HG02973 (cell line): ENCODE data around the gene TTLL12.

Source experiments
- ATAC-seq: cut with Tn5 transposase; IDR thresholded peaks from one replicate; pipeline ENCODE4 v1.9.1; 2021; ENCODE audit warnings: moderate library complexity; ENCODE audit not compliant: unreplicated experiment

TTLL12 gene

DNA sequence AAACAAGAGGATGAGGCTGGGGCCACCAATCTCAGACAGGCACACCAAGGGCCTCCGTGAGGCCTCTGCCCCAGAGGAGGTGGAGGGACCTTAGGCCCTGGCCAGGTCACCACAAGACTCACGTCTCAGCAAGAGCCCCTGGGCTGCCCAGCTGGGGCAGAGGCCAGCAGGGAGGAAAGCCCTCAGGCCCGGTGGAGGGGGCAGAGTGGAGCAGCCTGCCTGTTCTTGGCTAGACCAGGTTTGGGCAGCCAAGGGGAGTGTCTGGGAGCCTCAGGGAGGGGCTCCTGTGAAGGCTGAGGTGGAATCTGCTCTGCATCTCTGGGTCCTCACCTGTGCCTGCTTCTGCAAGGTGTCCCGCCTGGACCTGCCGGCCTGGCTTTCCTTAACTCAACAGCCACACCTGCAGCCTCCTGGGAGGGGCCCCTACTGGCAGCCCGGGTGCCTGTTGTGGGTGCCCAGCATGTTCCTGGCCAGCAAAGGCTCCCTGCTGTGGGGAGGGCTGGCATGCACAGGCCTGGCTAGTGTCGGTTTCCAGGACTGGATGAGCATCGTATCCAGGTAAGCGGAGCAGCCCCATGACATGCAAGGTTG is 11.9 kb downstream of the TTLL12 start:
- ATAC-seq, result no peak

DNA sequence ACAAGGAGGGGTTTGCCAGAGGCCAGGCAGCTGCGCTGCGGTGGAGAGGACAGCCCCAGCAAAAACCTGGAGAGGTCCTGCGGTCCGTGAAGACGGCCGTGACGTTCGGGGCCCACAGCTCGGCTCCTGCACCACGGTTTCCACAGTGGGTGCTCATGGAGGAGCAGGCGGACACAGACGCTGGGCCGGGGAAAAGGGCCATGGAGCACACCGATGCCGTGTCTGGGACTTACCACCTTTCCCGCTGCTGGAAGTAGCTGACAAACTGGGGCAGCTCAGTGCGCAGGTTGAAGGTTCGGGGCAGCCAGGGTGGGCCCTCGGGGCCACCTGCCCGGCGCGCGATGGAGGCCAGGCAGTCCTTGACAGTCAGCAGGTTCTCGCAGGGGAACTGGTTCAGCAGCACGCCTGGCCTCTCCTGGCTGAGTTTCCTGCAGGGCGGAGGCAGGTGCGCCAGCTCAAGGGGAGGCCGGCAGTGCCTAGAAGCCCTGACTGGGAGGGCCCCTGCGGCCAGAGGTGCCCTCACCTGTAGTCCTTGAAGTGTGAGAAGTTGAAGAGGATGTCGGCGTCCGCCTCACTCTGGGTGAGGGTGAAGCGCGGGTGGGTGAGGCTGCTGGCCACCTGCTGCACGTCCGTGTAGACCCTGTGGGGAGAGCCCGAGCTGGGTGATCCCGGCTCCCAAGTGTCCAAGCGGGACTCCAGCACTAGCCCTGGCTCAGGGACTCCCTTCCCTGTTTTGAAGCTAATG is 12.8 kb downstream of the TTLL12 start:
- ATAC-seq, result no peak

- ATAC-seq, result no peak
These were observed 13.4 kb downstream of the TTLL12 start for GRCh38 chr22:43173566-43173965.

DNA sequence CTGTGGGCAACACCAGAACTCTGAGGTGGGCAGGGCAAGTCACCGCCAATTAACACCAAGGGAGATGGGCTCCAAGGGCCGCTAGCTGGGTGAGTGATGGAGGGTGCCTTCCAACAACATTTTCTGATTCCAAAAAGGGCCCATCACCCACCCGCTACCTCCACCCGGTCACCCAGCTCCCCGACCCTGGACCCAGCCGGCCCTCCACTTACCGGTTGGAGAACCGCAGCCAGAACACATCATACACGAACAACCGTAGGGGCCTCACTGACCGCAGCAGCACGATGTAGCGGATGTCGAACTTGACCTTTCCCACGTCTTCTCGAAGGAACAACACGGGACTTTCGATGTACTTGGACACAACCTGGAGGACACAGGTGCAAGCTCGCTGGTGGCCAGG is 14.7 kb downstream of the TTLL12 start:
- no peak for ATAC-seq

DNA sequence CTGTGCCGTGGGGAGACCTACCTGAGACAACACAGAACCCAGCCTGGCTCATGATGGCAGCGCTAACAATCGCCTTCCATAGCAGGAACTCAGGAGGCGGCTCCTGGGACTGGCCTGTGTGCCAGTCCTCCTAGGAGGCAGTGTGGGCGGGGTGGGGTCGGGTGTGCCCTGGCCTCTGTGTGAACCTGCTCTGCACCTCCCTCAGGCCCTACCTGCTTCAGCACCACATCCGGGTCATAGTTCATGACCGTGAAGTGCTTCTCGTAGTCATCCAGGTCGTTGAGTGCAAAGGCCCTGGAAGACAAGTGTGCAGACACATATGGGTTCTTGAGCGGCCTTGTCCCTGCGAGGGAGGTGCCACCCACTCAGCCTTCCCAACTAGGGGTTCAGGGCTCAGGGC is 15.3 kb downstream of the TTLL12 start:
- no peak for ATAC-seq

DNA sequence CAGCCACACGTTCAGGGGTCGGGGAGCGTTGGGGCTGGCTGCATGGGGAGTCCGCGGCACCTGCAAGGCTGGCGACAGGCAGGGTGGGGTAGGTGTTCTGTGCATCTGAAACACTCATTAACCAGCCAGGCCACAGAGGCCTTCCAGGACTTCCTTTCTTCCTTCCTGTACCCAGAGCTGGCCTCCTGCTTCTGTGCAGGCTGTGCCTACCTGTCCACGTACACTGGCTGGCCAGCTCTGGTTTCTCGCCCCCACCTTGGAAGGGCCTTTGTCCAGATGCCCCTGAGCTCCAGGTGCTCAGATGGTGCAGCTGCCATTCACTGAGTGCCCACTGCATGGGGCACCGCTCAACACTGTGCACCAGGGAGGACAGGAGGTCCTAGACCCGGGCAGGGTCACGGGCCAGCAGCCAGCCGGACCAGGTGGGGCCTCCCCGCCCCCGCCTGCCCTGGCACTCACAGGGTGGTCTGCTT is 15.9 kb downstream of the TTLL12 start:
- no peak for ATAC-seq

- ATAC-seq, result no peak
These were observed 16.8 kb downstream of the TTLL12 start for GRCh38 chr22:43170131-43170480.

DNA sequence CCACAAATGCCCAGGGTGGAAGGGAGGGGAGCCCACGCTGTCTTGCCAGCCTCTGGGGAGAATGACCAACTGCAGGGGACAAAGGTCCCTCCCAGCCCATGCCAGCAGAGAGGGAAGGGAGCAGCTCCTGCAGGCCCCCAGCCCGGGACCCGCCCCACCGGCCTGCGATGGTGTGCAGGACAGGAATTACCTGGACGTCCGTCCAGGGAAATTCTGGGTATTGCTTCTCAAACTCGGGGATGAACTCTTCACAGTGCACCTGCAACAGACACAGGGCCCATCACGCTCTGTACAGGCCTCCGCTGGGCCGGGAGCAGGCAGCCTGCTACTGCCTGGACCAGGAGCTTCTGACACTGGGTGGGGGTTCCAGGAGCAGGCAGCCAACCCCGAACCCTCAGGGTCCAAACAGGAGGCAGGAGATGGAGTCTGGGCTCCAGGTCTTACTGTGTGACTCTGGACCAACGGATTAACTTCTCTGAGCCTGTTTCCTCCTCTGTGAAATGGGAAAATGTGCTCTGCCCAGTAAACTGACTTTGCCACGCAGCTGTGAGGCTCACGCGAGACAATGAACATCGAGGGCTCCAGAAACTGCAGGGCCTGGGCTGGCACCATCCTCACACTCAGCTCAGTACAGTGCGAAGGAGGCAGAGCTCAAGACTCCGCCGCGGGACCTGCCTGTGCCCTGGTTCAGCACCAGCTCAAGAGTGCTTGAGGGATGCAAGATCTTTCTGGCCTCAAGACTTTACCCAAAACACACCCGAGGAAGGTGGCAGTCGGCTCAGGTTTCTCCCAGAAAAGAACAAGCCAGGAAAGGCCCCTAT is 17.4 kb downstream of the TTLL12 start:
- no peak for ATAC-seq

DNA sequence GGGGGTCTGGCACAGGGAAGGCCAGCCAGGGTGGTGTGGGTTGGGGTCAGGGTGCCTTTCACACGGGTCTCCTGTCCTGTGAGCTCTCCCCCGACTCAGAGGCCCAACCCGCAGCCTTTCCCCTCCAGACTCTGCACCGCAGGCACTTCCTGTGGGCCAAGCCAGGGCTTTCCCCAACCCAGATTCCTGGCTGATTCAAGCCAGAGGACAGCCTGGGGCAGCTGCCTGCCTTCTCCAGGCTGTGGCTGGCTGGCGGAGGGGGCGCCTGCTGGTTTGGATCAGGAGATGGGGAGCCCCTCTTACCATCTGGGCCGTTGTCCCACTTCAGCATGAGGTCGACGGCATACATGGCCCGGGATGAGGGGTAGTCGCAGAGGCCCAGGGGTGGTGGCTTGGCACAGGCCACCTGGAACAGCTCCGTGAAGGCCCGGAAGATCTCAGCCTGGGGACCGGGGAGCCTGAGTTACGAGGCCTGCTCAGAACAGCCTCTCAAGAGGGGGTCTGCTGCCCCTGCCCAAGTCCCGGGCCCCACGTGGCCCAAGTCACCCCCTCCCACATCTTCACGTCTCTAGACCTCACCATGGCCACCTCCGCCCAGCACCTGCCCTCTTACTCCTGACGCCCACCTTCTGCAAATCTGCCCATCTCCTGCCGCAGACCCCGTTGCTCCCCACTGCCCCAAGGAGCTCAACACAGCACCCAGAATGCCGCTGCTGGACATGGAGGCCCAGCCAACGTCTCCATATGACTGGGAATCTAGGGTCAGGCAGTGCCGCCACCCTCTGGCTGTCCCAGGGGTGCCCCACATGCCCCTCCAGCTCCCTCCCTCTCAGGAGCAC is 18.2 kb downstream of the TTLL12 start:
- no peak for ATAC-seq

- no peak for ATAC-seq
These were observed 19.8 kb downstream of the TTLL12 start for GRCh38 chr22:43167001-43167589.

DNA sequence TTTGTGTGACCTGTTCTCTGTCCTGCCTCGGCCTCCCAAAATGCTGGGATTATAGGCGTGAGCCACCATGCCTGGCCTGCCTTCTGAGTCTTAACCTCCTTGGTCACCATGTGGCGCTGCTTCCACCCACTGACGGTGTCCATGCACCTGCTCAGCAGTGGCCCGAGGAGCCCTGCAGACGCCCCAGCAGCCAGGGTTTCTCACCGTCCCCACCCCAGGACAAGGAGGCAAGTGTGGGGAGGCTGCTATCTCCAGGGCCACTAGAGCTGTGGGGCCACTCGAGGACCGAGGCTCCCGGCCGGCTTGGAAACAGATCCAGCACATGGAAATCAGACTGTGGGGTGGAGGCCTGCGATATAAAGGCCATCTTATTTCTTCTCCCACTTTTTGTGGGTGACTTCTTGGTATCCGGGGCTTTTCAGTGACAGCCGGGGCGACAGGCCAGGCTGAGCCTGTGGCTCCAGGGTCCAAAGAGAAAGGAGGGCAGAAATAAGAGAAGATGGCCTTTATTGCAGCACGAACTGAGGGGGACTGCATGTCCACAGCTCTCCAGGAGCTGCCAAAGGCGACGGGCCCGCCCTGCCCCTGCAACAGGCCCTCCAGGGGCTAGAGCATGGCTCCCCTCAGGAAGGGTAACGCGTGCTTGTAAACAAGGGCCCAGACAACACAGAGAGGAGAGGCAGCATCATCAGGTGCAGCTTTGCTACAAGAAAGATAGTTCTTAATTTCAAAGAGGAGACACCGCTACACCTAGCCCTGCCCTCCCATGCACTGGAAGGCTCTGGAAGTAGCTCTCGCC is 20.6 kb downstream of the TTLL12 start:
- ATAC-seq, result no peak

- ATAC-seq, result no peak
These were observed 22.3 kb downstream of the TTLL12 start for GRCh38 chr22:43164636-43165035.

DNA sequence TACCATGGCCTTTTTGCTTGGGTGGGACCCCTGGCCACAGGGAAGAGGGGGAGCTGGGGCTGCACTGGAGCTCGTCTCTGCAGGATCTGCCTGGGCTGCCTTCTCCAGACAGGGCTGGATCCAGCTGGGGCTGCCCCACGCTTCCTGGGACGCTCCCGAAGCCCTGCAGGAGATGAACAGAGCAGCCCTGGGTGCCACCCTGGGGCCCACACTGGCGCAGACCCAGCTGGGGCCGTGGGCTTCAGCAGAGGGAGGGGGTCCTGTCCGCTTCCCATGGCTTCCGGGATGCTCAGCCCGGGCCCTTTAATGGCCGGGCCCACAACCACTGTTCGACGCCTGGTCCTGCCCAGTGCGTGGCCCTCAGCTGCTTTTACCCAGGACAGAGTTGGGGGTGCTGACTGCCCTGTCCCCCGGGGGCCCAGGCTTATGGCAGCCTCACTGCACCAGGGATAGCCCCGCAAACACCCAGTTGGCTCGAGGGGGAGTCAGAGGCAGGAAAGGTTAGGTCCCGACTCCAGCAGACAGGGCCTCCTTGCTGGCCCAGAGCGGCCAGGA is 23.6 kb downstream of the TTLL12 start:
- ATAC-seq, result no peak

- no peak for ATAC-seq
These were observed 24.4 kb downstream of the TTLL12 start for GRCh38 chr22:43162412-43163150.

DNA sequence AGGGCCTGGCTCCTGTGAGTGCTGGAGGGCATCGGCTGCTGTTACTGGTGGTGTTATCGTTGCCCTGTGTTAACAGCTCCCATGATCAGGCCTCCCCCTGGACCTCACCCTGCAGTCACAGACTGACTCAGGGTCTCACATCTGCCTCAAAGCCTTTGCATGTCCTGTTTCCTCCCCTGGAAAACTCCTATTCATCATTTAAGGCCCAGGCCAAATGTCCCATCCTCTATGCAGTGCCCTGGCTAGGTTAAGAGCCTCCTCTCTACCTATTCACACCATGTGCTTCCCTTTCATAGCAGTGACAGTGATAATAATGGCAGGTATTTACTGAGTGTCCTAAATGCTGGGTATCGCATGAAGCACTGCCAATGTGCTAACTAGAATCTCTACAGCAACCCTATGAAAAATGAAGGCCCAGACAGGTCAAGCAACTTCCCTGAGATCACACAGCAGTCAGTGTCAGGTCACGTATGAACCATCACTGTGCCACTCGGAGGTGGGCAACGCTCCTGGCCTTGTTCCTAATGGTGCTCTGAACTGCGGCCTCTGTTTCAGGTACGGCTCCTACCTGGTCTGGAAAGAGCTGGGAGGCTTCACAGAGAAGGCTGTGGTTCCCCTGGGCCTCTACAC is 26.3 kb downstream of the TTLL12 start:
- no peak for ATAC-seq

DNA sequence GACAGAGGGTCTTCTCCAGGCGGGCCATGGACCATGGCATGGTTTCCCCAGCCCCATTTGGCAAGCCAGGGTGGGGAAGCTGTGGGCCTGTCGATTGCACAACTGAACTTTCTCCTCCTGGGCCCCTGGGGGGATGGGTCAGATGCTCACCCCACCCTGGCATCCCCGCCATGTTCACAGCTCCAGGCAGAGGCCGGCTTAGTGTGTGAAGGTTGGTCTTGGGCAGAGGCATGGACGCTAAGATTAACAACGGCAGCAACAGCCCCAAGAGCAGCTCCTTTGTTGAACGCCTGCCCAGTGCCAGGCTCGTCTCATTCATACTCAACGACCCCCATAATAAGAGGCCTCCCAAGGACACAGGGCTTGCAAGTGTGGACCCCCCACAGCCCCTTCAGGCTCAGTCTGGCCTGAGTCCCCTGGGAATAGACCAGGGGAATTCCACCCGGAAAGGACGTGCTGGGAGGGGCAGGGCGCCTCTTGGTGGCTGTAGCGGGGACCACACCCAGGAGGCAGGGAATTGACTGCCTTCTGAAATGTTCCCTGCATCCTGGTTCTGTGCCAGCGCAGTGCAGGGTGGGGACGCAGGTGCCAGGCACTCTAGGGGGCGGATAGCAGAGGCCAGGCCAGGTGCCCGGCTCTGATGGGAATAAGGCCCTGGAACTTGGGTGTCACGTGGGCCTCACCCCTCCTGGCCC is 27.3 kb downstream of the TTLL12 start:
- no peak for ATAC-seq

GRCh38 chr22:43158778-43159483 is 28.0 kb downstream of the TTLL12 start:
- no peak for ATAC-seq
